ENCODE measurements around the gene TIMM17A.

Gene TIMM17A

GRCh38 chr1:202009326-202010179, 54.2 kb downstream of the TIMM17A start:
- 0 out of 2 replicates have a peak overlapping the region, but pooled peaks have one; percentile 5 for H3K9ac ChIP-seq (ENCODE audit: low read depth, low read length)

GRCh38 chr1:202010180-202011015, 55.1 kb downstream of the TIMM17A start, which contains the start of gene ELF3:
Gene ELF3 (plus strand): TSS chr1:202010587. CDS start chr1:202011137, 550 bp downstream.
- H3K27ac ChIP-seq (ENCODE audit: low read depth, low read length), result peak within 1 kb of the TSS; percentile 85
- peaks cover 28% of the 10 kb centered on the region for H3K36me3 ChIP-seq (ENCODE audit: control insufficient read depth, insufficient read depth, low read length)
- H3K4me1 ChIP-seq (ENCODE audit: control insufficient read depth, insufficient read depth, low read length), result peaks cover 39% of the 10 kb centered on the region
- H3K9ac ChIP-seq (ENCODE audit: low read depth, low read length), result peak within 1 kb of the TSS; percentile 59
- peak within 1 kb of the TSS; percentile 71 for H3K4me3 ChIP-seq (ENCODE audit: low read depth, low read length)
- no peaks in the 10 kb centered on the region for H3K9me3 ChIP-seq (ENCODE audit: control insufficient read depth, insufficient read depth, low read length)
- no peaks in the 10 kb centered on the region for H3K27me3 ChIP-seq (ENCODE audit: control insufficient read depth, insufficient read depth, low read length)

More at GRCh38 chr1:202009326-202010179, 54.2 kb downstream of the TIMM17A start:
- Histone ChIP-seq H3K36me3 (ENCODE audit: control insufficient read depth, insufficient read depth, low read length) (peaks cover 29% of the 10 kb centered on the region), H3K27me3 (ENCODE audit: control insufficient read depth, insufficient read depth, low read length) (no peaks in the 10 kb centered on the region), H3K4me3 (ENCODE audit: low read depth, low read length) (peak overlapping the region; percentile 21; the same call in 1 of the 2 replicates), H3K27ac (ENCODE audit: low read depth, low read length) (peak overlapping the region; percentile 85), H3K9me3 (ENCODE audit: control insufficient read depth, insufficient read depth, low read length) (no peaks in the 10 kb centered on the region), H3K4me1 (ENCODE audit: control insufficient read depth, insufficient read depth, low read length) (peaks cover 42% of the 10 kb centered on the region)

GRCh38 chr1:202011994-202012393, 56.7 kb downstream of the TIMM17A start:
- no peaks in the 10 kb centered on the region for H3K27me3 ChIP-seq (ENCODE audit: control insufficient read depth, insufficient read depth, low read length)
- peaks cover 34% of the 10 kb centered on the region for H3K36me3 ChIP-seq (ENCODE audit: control insufficient read depth, insufficient read depth, low read length)
- no peak overlapping the region for H3K9ac ChIP-seq (ENCODE audit: low read depth, low read length)
- H3K4me1 ChIP-seq (ENCODE audit: control insufficient read depth, insufficient read depth, low read length), result peaks cover 32% of the 10 kb centered on the region
- H3K9me3 ChIP-seq (ENCODE audit: control insufficient read depth, insufficient read depth, low read length), result no peaks in the 10 kb centered on the region
- no peak overlapping the region for H3K4me3 ChIP-seq (ENCODE audit: low read depth, low read length)
- no peak overlapping the region for H3K27ac ChIP-seq (ENCODE audit: low read depth, low read length)

GRCh38 chr1:202012544-202013478, 57.5 kb downstream of the TIMM17A start:
- no peak overlapping the region for H3K27ac ChIP-seq (ENCODE audit: low read depth, low read length)
- no peak overlapping the region for H3K4me3 ChIP-seq (ENCODE audit: low read depth, low read length)
- no peak overlapping the region for H3K9ac ChIP-seq (ENCODE audit: low read depth, low read length)
- H3K36me3 ChIP-seq (ENCODE audit: control insufficient read depth, insufficient read depth, low read length), result peaks cover 34% of the 10 kb centered on the region
- no peaks in the 10 kb centered on the region for H3K9me3 ChIP-seq (ENCODE audit: control insufficient read depth, insufficient read depth, low read length)
- peaks cover 27% of the 10 kb centered on the region for H3K4me1 ChIP-seq (ENCODE audit: control insufficient read depth, insufficient read depth, low read length)
- H3K27me3 ChIP-seq (ENCODE audit: control insufficient read depth, insufficient read depth, low read length), result no peaks in the 10 kb centered on the region

GRCh38 chr1:202013603-202014002, 58.3 kb downstream of the TIMM17A start:
- H3K4me1 ChIP-seq (ENCODE audit: control insufficient read depth, insufficient read depth, low read length), result peaks cover 32% of the 10 kb centered on the region
- peaks cover 34% of the 10 kb centered on the region for H3K36me3 ChIP-seq (ENCODE audit: control insufficient read depth, insufficient read depth, low read length)
- no peak overlapping the region for H3K27ac ChIP-seq (ENCODE audit: low read depth, low read length)
- H3K4me3 ChIP-seq (ENCODE audit: low read depth, low read length), result no peak overlapping the region
- no peak overlapping the region for H3K9ac ChIP-seq (ENCODE audit: low read depth, low read length)
- no peaks in the 10 kb centered on the region for H3K27me3 ChIP-seq (ENCODE audit: control insufficient read depth, insufficient read depth, low read length)
- no peaks in the 10 kb centered on the region for H3K9me3 ChIP-seq (ENCODE audit: control insufficient read depth, insufficient read depth, low read length)

- Histone ChIP-seq H3K36me3 (ENCODE audit: control insufficient read depth, insufficient read depth, low read length) (peaks cover 34% of the 10 kb centered on the region), H3K9me3 (ENCODE audit: control insufficient read depth, insufficient read depth, low read length) (no peaks in the 10 kb centered on the region), H3K27me3 (ENCODE audit: control insufficient read depth, insufficient read depth, low read length) (no peaks in the 10 kb centered on the region), H3K27ac (ENCODE audit: low read depth, low read length) (no peak overlapping the region), H3K4me1 (ENCODE audit: control insufficient read depth, insufficient read depth, low read length) (peaks cover 34% of the 10 kb centered on the region), H3K9ac (ENCODE audit: low read depth, low read length) (no peak overlapping the region), H3K4me3 (ENCODE audit: low read depth, low read length) (no peak overlapping the region)
Measured at GRCh38 chr1:202014060-202014459, 58.8 kb downstream of the TIMM17A start.

GRCh38 chr1:202014915-202015661, 59.8 kb downstream of the TIMM17A start:
- no peaks in the 10 kb centered on the region for H3K9me3 ChIP-seq (ENCODE audit: control insufficient read depth, insufficient read depth, low read length)
- H3K27ac ChIP-seq (ENCODE audit: low read depth, low read length), result no peak overlapping the region
- peaks cover 26% of the 10 kb centered on the region for H3K4me1 ChIP-seq (ENCODE audit: control insufficient read depth, insufficient read depth, low read length)
- no peaks in the 10 kb centered on the region for H3K27me3 ChIP-seq (ENCODE audit: control insufficient read depth, insufficient read depth, low read length)
- peaks cover 34% of the 10 kb centered on the region for H3K36me3 ChIP-seq (ENCODE audit: control insufficient read depth, insufficient read depth, low read length)
- no peak overlapping the region for H3K4me3 ChIP-seq (ENCODE audit: low read depth, low read length)
- no peak overlapping the region for H3K9ac ChIP-seq (ENCODE audit: low read depth, low read length)

- H3K9ac ChIP-seq (ENCODE audit: low read depth, low read length), result no peak overlapping the region
- H3K36me3 ChIP-seq (ENCODE audit: control insufficient read depth, insufficient read depth, low read length), result peaks cover 34% of the 10 kb centered on the region
- no peak overlapping the region for H3K4me3 ChIP-seq (ENCODE audit: low read depth, low read length)
- H3K4me1 ChIP-seq (ENCODE audit: control insufficient read depth, insufficient read depth, low read length), result peaks cover 23% of the 10 kb centered on the region
- no peaks in the 10 kb centered on the region for H3K27me3 ChIP-seq (ENCODE audit: control insufficient read depth, insufficient read depth, low read length)
- H3K9me3 ChIP-seq (ENCODE audit: control insufficient read depth, insufficient read depth, low read length), result no peaks in the 10 kb centered on the region
- H3K27ac ChIP-seq (ENCODE audit: low read depth, low read length), result no peak overlapping the region
Measured at GRCh38 chr1:202015662-202015937, 60.3 kb downstream of the TIMM17A start.

GRCh38 chr1:202016022-202016810, 60.9 kb downstream of the TIMM17A start:
- Histone ChIP-seq H3K9me3 (ENCODE audit: control insufficient read depth, insufficient read depth, low read length) (no peaks in the 10 kb centered on the region), H3K4me3 (ENCODE audit: low read depth, low read length) (no peak overlapping the region), H3K4me1 (ENCODE audit: control insufficient read depth, insufficient read depth, low read length) (peaks cover 17% of the 10 kb centered on the region), H3K27ac (ENCODE audit: low read depth, low read length) (no peak overlapping the region), H3K36me3 (ENCODE audit: control insufficient read depth, insufficient read depth, low read length) (peaks cover 34% of the 10 kb centered on the region), H3K27me3 (ENCODE audit: control insufficient read depth, insufficient read depth, low read length) (no peaks in the 10 kb centered on the region), H3K9ac (ENCODE audit: low read depth, low read length) (no peak overlapping the region)
